ENCODE data around the gene VCX2. TPM values are rescaled to one million over a fixed set of nuclear protein-coding genes. Genes with fewer than 3 reads are reported as not detected.
"Not testable (repeated sequence)": the region's sequence is repeated elsewhere in the genome, so short reads cannot be mapped to it uniquely, and the experiment has no call there.

VCX2 gene
- total and polyA plus RNA-seq, 2 donors (not counting 3 experiments of a cell fraction or from before 2014, with no cell fraction given) = not detected

GRCh38 chrX:8122538-8122937 is 48.5 kb downstream of the VCX2 start:
- Histone ChIP-seq H3K9me1 (replicated peaks; ENCODE audit: control insufficient read depth, extremely low read depth, insufficient read depth, low read length) (no peaks in the 10 kb centered on the region), H2AFZ (ENCODE audit: low read depth, low read length) (no peak overlapping the region), H3K9ac (replicated peaks; ENCODE audit: extremely low read depth, insufficient read depth, low read length) (no peak overlapping the region), H3K4me2 (ENCODE audit: insufficient read depth, low read length) (no peak overlapping the region), H3K79me2 (ENCODE audit: control insufficient read depth, insufficient read depth, low read length) (no peaks in the 10 kb centered on the region), H3K27ac (ENCODE audit: insufficient read depth, low read depth, low read length) (no peak overlapping the region), H3K36me3 (ENCODE audit: control insufficient read depth in 2 of 2, extremely low read depth in 1 of 2, insufficient read depth in 2 of 2, low read length in 2 of 2) (no peaks in the 10 kb centered on the region), H3K4me3 (replicated peaks in 1 of 3; ENCODE audit: insufficient read depth in 1 of 3, low read depth in 1 of 3, low read length in 3 of 3) (no peak overlapping the region), H3K9me3 (replicated peaks; ENCODE audit: control insufficient read depth, insufficient read depth, low read length) (no peaks in the 10 kb centered on the region), H3K27me3 (ENCODE audit: control insufficient read depth in 2 of 2, insufficient read depth in 2 of 2, low read length in 2 of 2) (no peaks in the 10 kb centered on the region), H4K20me1 (replicated peaks; ENCODE audit: control insufficient read depth, extremely low read depth, insufficient read depth, low read length) (no peaks in the 10 kb centered on the region), H3K4me1 (ENCODE audit: control insufficient read depth, extremely low read depth, insufficient read depth, low read length) (no peaks in the 10 kb centered on the region)
- no peak for FAIRE-seq
- TF ChIP-seq POLR2AphosphoS5 (IDR thresholded peaks at IDR 0.05; ENCODE audit: insufficient read depth, low read depth, low read length) (no peak), JUN (IDR thresholded peaks at IDR 0.05; ENCODE audit: borderline replicate concordance, insufficient read depth, insufficient read length, low read depth) (no peak), GATA2 (IDR thresholded peaks at IDR 0.05; ENCODE audit: insufficient read depth, insufficient read length, low read depth, low read length) (no peak), MAX (IDR thresholded peaks at IDR 0.05; ENCODE audit: insufficient read depth, insufficient read length) (no peak), FOS (IDR thresholded peaks at IDR 0.05; ENCODE audit: borderline replicate concordance, insufficient read depth, low read length) (no peak), MYC (IDR thresholded peaks at IDR 0.05; ENCODE audit: low read depth, low read length) (no peak), EZH2 (IDR thresholded peaks at IDR 0.05; ENCODE audit: borderline replicate concordance, low read depth, low read length, severe bottlenecking) (no peak), CTCF (IDR thresholded peaks at IDR 0.05; ENCODE audit: extremely low read depth in 1 of 2, insufficient read depth in 1 of 2, low read depth in 1 of 2, low read length in 2 of 2) (no peak)
- BruUV-seq (replicated peaks) = no TSS peak
- POLR2A ChIA-PET = no interaction called here
- dilution Hi-C loops (cut with MboI; ENCODE audit: extremely low pct_ligation_motif_present, low sequenced_read_pairs) = no loop called here
- no peak for DNase-seq (ENCODE audit: low read depth, low spot score)
- intact Hi-C loops (cut with micrococcal nuclease) = no loop called here
- CTCF ChIA-PET = no interaction called here

- DNase-seq (ENCODE audit: low read depth, low spot score); H3K27me3 ChIP-seq (ENCODE audit: control insufficient read depth in 2 of 2, insufficient read depth in 2 of 2, low read length in 2 of 2): not testable (repeated sequence)
Measured at GRCh38 chrX:8121391-8121790, 49.7 kb downstream of the VCX2 start.

More at GRCh38 chrX:8121391-8121790, 49.7 kb downstream of the VCX2 start:
- H3K36me3 ChIP-seq (ENCODE audit: control insufficient read depth in 2 of 2, extremely low read depth in 1 of 2, insufficient read depth in 2 of 2, low read length in 2 of 2); CTCF ChIA-PET; dilution Hi-C loops (cut with MboI; ENCODE audit: extremely low pct_ligation_motif_present, low sequenced_read_pairs); BruUV-seq (replicated peaks); POLR2A ChIA-PET; intact Hi-C loops (cut with micrococcal nuclease); H3K4me1 ChIP-seq (ENCODE audit: control insufficient read depth, extremely low read depth, insufficient read depth, low read length); FAIRE-seq; H3K9ac ChIP-seq (replicated peaks; ENCODE audit: extremely low read depth, insufficient read depth, low read length); H3K79me2 ChIP-seq (ENCODE audit: control insufficient read depth, insufficient read depth, low read length); H3K27ac ChIP-seq (ENCODE audit: insufficient read depth, low read depth, low read length); H2AFZ ChIP-seq (ENCODE audit: low read depth, low read length); H3K9me3 ChIP-seq (replicated peaks; ENCODE audit: control insufficient read depth, insufficient read depth, low read length); H3K4me3 ChIP-seq (replicated peaks in 1 of 3; ENCODE audit: insufficient read depth in 1 of 3, low read depth in 1 of 3, low read length in 3 of 3); H4K20me1 ChIP-seq (replicated peaks; ENCODE audit: control insufficient read depth, extremely low read depth, insufficient read depth, low read length); H3K4me2 ChIP-seq (ENCODE audit: insufficient read depth, low read length); H3K9me1 ChIP-seq (replicated peaks; ENCODE audit: control insufficient read depth, extremely low read depth, insufficient read depth, low read length): not testable (repeated sequence)

Measured in endothelial cell of umbilical vein (primary cell).